Keratinocyte (primary cell): ENCODE measurements around the gene ADGRD1.

Source experiments
- EZH2 ChIP-seq: IDR thresholded peaks from one replicate; pipeline ENCODE4 v1.6.1; 2012; ENCODE audit warnings: inconsistent platforms, mild to moderate bottlenecking, low read length, moderate library complexity
- TF ChIP-seq, protein P1 (sequence below), 3 experiments: IDR thresholded peaks in 1 of 3; conservative IDR thresholded peaks in 1 of 3; optimal IDR thresholded peaks in 1 of 3; 2 replicates in 2 of 3; 3 replicates in 1 of 3; pipeline versions ENCODE3 to v1.5.1; 2011; ENCODE audit warnings: low read length in 3 of 3, mild to moderate bottlenecking in 3 of 3, moderate library complexity in 2 of 3, control low read depth in 1 of 3, inconsistent platforms in 1 of 3; ENCODE audit not compliant: insufficient read depth in 2 of 3; ENCODE audit errors: extremely low read depth in 1 of 3

DNA sequence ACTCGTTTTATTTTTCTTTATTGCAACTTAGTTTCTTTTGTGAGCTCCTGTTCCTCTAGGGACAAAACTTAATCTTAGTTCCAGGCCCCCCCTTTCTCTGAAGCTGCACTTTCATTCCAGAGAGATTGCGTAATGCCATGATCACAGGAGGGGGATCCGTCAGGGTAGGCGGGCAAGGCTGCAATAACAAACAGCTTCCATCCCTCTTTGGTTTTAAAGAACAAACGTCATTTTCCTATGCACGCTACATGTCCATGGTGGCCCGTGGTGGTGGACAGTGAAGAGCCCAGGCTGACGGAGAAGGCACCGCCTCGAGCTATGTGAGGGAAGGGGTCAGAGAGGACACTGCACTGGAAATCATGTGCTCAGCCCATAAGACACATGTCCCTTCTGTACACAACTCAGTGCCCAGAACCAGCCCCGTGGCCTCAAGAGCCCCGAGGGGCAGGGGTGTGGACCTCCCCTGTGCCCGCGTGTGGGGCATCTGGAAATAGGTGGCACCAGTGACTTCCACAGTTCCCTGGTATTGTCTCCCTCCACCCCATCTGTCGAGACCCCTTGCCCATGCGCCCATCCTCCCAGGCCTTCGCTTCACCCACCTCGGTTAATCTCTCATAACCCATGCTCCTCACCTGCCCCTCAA lies 161.4 kb downstream of the ADGRD1 start:
- TF ChIP-seq, protein P1, sequence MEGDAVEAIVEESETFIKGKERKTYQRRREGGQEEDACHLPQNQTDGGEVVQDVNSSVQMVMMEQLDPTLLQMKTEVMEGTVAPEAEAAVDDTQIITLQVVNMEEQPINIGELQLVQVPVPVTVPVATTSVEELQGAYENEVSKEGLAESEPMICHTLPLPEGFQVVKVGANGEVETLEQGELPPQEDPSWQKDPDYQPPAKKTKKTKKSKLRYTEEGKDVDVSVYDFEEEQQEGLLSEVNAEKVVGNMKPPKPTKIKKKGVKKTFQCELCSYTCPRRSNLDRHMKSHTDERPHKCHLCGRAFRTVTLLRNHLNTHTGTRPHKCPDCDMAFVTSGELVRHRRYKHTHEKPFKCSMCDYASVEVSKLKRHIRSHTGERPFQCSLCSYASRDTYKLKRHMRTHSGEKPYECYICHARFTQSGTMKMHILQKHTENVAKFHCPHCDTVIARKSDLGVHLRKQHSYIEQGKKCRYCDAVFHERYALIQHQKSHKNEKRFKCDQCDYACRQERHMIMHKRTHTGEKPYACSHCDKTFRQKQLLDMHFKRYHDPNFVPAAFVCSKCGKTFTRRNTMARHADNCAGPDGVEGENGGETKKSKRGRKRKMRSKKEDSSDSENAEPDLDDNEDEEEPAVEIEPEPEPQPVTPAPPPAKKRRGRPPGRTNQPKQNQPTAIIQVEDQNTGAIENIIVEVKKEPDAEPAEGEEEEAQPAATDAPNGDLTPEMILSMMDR (optimal IDR thresholded peaks at IDR 0.05 in 1 of 3, IDR thresholded peaks at IDR 0.05 in 1 of 3, conservative IDR thresholded peaks at IDR 0.05 in 1 of 3; ENCODE audit: extremely low read depth in 1 of 3, insufficient read depth in 2 of 3, low read length in 3 of 3) = no peak
- TF ChIP-seq EZH2 = no peak
